HL-60 (cell line): Measurements from ENCODE around the gene PHKA2.

Experiments used
- DNase-seq, 2 experiments: peaks; one replicate each; pipeline ENCODE4 v3.0.0-alpha.2; 2010 to 2020; ENCODE audit warnings: low read depth in 1 of 2, low spot score in 1 of 2
- H3K27ac ChIP-seq: fragments of 250-450 bp; sonication (Bioruptor Pico); replicated peaks from 2 replicates; pipeline ENCODE4 v1.5.1; 2020; ENCODE audit warnings: mild to moderate bottlenecking, moderate library complexity
- H3K27me3 ChIP-seq: fragments of 250-450 bp; sonication (Bioruptor Pico); 2 replicates; pipeline ENCODE4 v1.5.1; 2021; ENCODE audit warnings: mild to moderate bottlenecking, moderate library complexity; ENCODE audit not compliant: insufficient read depth, poor library complexity, severe bottlenecking
- H3K4me3 ChIP-seq: replicated peaks from 2 replicates; pipeline ENCODE4 v1.5.1; 2011; ENCODE audit warnings: mild to moderate bottlenecking, control low read depth, low read length; ENCODE audit not compliant: insufficient read depth
- CTCF ChIP-seq: IDR thresholded peaks from one replicate; pipeline ENCODE4 v1.5.1; 2011; ENCODE audit warnings: low read length, control low read depth, inconsistent platforms; ENCODE audit not compliant: insufficient read depth
- GABPA ChIP-seq: IDR thresholded peaks from 2 replicates; pipeline ENCODE4 v1.6.1; 2012; ENCODE audit warnings: low read depth
- POLR2AphosphoS5 ChIP-seq: IDR thresholded peaks from 2 replicates; pipeline ENCODE4 v1.6.1; 2012; ENCODE audit warnings: low read depth
- SPI1 ChIP-seq: IDR thresholded peaks from 2 replicates; pipeline ENCODE4 v1.6.1; 2012; ENCODE audit warnings: low read depth, mild to moderate bottlenecking, borderline replicate concordance
- TF ChIP-seq, protein P1 (sequence below): IDR thresholded peaks from 2 replicates; pipeline ENCODE4 v1.6.1; 2012; ENCODE audit warnings: low read depth; ENCODE audit not compliant: insufficient replicate concordance

PHKA2 gene

DNA sequence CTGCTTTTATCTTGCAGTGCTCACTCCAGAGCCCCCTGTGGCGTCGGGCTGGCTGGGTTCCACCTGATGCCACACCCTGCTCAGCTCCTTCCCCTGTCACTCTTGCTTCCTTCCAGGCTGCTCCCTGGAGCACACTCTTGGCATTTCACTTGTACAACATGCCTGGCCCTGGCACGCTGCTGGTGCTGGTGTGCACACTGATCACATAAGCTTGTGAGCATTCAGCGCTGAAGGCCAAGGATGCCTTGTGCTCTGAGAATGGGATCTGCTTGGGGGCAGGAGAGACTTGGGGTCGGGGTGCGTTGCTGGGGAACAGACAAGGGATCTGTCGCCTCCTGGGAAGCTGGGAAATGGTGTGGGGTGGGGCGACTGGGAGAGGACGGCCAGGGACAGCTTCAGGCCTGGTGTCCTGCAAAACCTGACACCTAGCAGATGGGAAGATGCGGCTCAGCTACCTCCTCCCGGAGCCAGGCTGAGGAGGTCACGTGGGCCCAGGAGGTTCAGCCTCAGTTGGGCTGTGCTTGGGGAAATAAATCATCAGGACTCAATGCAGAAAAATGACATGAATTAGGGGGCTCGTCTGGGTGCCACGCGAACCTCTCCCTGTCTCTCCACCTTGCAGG is 108.5 kb downstream of the PHKA2 start:
- Histone ChIP-seq H3K4me3 (no peak overlapping the region), H3K27ac (no peak overlapping the region), H3K27me3 (no peaks in the 10 kb centered on the region)
- DNase-seq, result no peak
- TF ChIP-seq GABPA, result no peak
- no peak for TF ChIP-seq POLR2AphosphoS5
- no peak for TF ChIP-seq CTCF
- TF ChIP-seq, protein P1, sequence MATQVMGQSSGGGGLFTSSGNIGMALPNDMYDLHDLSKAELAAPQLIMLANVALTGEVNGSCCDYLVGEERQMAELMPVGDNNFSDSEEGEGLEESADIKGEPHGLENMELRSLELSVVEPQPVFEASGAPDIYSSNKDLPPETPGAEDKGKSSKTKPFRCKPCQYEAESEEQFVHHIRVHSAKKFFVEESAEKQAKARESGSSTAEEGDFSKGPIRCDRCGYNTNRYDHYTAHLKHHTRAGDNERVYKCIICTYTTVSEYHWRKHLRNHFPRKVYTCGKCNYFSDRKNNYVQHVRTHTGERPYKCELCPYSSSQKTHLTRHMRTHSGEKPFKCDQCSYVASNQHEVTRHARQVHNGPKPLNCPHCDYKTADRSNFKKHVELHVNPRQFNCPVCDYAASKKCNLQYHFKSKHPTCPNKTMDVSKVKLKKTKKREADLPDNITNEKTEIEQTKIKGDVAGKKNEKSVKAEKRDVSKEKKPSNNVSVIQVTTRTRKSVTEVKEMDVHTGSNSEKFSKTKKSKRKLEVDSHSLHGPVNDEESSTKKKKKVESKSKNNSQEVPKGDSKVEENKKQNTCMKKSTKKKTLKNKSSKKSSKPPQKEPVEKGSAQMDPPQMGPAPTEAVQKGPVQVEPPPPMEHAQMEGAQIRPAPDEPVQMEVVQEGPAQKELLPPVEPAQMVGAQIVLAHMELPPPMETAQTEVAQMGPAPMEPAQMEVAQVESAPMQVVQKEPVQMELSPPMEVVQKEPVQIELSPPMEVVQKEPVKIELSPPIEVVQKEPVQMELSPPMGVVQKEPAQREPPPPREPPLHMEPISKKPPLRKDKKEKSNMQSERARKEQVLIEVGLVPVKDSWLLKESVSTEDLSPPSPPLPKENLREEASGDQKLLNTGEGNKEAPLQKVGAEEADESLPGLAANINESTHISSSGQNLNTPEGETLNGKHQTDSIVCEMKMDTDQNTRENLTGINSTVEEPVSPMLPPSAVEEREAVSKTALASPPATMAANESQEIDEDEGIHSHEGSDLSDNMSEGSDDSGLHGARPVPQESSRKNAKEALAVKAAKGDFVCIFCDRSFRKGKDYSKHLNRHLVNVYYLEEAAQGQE, result no peak
- no peak for TF ChIP-seq SPI1

- no peak for TF ChIP-seq CTCF
- TF ChIP-seq GABPA, result no peak
- no peak for TF ChIP-seq POLR2AphosphoS5
- TF ChIP-seq, protein P1, result no peak
- TF ChIP-seq SPI1, result no peak
- H3K4me3 ChIP-seq, result no peak overlapping the region
- no peak overlapping the region for H3K27ac ChIP-seq
Observed at GRCh38 chrX:18874560-18875255, 109.2 kb downstream of the PHKA2 start.

DNA sequence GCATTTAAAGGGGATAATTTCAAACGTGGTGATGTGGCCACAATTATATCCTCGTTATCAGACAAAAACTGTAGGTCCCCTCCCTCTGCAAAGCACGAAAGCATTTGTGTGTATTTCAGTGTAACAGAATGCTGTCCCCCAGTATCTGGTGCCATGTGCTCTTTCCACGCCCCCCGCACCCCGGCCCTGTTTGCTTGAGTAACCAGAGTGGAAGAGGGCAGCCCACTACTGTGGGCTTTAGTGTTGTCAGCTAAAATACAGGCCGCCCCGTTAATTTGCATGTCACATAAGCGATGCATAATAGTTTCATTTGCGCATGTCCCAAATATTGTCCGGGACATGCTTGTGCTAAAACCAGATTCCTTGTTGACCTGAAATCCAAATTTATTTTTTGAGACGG is 110.1 kb downstream of the PHKA2 start:
- no peak overlapping the region for H3K27ac ChIP-seq
- no peak overlapping the region for H3K4me3 ChIP-seq
- no peaks in the 10 kb centered on the region for H3K27me3 ChIP-seq
- TF ChIP-seq SPI1, result no peak
- TF ChIP-seq POLR2AphosphoS5, result no peak
- TF ChIP-seq, protein P1, result no peak
- no peak for TF ChIP-seq GABPA
- no peak for TF ChIP-seq CTCF
- DNase-seq, result no peak

More at GRCh38 chrX:18874560-18875255, 109.2 kb downstream of the PHKA2 start:
- DNase-seq, result no peak
- H3K27me3 ChIP-seq, result no peaks in the 10 kb centered on the region
